MM.1S (cell line): Measurements from ENCODE around the gene BTN3A1.

Experiments used
- EZH2 ChIP-seq: fragments of 300-600 bp; sonication (generic); optimal IDR thresholded peaks from 2 replicates; pipeline ENCODE3; 2017; ENCODE audit warnings: low read depth, mild to moderate bottlenecking, antibody characterized with exemption, low read length, mixed read lengths
- EZH2phosphoT487 ChIP-seq: fragments of 300-600 bp; sonication (generic); IDR thresholded peaks from 2 replicates; pipeline ENCODE4 v1.6.1; 2018; ENCODE audit warnings: antibody characterized with exemption, low read length
- TF ChIP-seq, protein P1 (sequence below): fragments of 300-600 bp; sonication (generic); IDR thresholded peaks from 2 replicates; pipeline ENCODE4 v1.5.1; 2016; ENCODE audit warnings: antibody characterized with exemption, low read length, mixed read lengths

DNA sequence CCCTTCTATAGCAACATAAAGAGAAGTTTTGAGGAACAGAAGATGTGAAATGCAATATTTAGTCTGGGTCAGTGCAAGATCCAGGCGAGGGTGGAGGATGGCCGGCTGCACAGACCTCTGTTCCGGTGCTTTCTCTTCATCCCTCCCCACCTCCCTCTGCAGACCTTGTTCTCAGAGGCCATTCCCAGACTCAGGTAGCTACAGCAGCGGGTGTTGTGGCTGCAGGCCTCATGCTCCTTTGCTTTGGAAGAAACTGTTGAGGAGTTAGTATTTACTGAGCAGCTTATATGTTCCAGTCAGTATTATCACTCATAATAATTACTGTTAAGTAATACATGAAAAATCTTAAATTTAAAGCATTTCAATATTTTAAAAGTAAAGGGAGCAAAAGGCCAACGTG, 39.9 kb downstream of the BTN3A1 start:
- TF ChIP-seq EZH2 (no peak), EZH2phosphoT487 (no peak)
- TF ChIP-seq, protein P1, sequence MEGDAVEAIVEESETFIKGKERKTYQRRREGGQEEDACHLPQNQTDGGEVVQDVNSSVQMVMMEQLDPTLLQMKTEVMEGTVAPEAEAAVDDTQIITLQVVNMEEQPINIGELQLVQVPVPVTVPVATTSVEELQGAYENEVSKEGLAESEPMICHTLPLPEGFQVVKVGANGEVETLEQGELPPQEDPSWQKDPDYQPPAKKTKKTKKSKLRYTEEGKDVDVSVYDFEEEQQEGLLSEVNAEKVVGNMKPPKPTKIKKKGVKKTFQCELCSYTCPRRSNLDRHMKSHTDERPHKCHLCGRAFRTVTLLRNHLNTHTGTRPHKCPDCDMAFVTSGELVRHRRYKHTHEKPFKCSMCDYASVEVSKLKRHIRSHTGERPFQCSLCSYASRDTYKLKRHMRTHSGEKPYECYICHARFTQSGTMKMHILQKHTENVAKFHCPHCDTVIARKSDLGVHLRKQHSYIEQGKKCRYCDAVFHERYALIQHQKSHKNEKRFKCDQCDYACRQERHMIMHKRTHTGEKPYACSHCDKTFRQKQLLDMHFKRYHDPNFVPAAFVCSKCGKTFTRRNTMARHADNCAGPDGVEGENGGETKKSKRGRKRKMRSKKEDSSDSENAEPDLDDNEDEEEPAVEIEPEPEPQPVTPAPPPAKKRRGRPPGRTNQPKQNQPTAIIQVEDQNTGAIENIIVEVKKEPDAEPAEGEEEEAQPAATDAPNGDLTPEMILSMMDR: no peak
